ENCODE results near the gene TDRD1. TPM values are rescaled to one million over a fixed set of nuclear protein-coding genes. Genes with fewer than 3 reads are reported as not detected.

The TDRD1 gene
- total RNA-seq, 1 donor from 2014 or later: not detected

DNA sequence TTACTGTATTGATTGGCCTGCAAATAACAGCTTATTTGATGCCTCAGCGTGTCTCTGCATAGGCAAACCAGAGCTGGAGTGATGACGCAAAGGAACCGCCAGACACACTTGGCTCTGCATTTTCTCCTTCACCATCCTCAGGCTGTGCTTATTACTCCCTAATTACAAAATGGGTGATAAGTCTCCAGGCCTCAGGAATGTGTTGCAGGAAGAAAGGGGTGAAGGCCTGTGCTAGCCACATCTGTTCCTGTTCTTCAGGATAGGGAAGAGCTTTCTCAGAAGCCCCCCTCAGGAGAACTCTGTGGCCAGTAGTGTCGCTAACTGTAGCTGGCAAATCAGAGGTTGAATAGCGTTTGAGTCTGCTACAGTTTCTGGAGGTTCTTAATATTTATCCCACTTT is 5.1 kb downstream of the TDRD1 start:
- H3K27ac Mint-ChIP-seq: no peak overlapping the region
- H3K27me3 Mint-ChIP-seq (ENCODE audit: low read depth): no peaks in the 10 kb centered on the region
- no peak for DNase-seq (ENCODE audit: low spot score in 2 of 2, unreplicated experiment in 2 of 2)
- H3K36me3 Mint-ChIP-seq: no peaks in the 10 kb centered on the region
- no peaks in the 10 kb centered on the region for H3K9me3 Mint-ChIP-seq
- TF ChIP-seq, protein P1, sequence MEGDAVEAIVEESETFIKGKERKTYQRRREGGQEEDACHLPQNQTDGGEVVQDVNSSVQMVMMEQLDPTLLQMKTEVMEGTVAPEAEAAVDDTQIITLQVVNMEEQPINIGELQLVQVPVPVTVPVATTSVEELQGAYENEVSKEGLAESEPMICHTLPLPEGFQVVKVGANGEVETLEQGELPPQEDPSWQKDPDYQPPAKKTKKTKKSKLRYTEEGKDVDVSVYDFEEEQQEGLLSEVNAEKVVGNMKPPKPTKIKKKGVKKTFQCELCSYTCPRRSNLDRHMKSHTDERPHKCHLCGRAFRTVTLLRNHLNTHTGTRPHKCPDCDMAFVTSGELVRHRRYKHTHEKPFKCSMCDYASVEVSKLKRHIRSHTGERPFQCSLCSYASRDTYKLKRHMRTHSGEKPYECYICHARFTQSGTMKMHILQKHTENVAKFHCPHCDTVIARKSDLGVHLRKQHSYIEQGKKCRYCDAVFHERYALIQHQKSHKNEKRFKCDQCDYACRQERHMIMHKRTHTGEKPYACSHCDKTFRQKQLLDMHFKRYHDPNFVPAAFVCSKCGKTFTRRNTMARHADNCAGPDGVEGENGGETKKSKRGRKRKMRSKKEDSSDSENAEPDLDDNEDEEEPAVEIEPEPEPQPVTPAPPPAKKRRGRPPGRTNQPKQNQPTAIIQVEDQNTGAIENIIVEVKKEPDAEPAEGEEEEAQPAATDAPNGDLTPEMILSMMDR (IDR thresholded peaks at IDR 0.05; ENCODE audit: unreplicated experiment): no peak
- no peak overlapping the region for H3K4me3 Mint-ChIP-seq
- peaks cover 2% of the 10 kb centered on the region for H3K4me1 Mint-ChIP-seq

DNA sequence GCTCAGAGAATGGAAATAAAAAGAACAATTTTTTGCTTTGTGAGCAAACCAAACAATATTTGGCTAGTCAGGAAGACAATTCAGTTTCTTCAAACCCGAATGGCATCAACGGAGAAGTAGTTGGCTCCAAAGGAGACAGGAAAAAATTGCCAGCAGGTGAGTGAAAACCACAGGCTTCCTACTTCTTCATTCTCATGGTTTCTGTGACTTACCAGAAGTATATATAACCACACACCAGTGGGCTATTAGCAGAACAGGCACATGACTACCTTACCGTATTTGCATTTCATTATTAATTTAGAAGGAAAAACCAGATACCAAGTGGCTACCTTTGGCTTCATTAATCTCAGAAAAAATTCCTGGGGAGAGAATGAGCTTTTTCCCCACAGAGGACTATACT is 8.8 kb downstream of the TDRD1 start:
- no peak overlapping the region for H3K27ac Mint-ChIP-seq
- no peak overlapping the region for H3K4me3 Mint-ChIP-seq

DNA sequence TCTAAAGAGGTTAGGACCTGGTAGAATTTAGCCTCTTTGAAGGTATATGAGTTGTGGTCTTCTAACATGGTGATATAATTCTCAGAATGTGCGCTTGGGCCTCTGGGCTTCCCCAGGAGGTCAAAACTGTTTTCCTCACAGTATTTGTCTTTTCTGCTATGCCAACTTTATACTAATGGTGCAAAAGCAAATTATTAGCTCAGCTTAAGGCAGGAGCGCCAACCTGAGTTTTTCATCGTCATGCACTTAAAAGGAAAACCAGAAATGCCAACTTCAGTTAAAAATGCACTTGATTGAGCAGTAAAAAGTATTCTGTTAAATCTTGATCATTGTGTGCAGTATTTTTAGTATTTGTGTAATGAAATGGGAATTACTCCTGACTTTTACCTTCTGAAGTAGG is 9.7 kb downstream of the TDRD1 start:
- H3K4me3 Mint-ChIP-seq: no peak overlapping the region
- H3K9me3 Mint-ChIP-seq: no peaks in the 10 kb centered on the region
- TF ChIP-seq, protein P1 (IDR thresholded peaks at IDR 0.05; ENCODE audit: unreplicated experiment): no peak
- peaks cover 2% of the 10 kb centered on the region for H3K4me1 Mint-ChIP-seq
- H3K27me3 Mint-ChIP-seq (ENCODE audit: low read depth): peaks cover 2% of the 10 kb centered on the region
- DNase-seq (ENCODE audit: low spot score in 2 of 2, unreplicated experiment in 2 of 2): no peak
- no peak overlapping the region for H3K27ac Mint-ChIP-seq
- no peaks in the 10 kb centered on the region for H3K36me3 Mint-ChIP-seq

More for the DNA sequence above, 8.8 kb downstream of the TDRD1 start:
- Mint-ChIP-seq H3K27me3 (ENCODE audit: low read depth) (peaks cover 2% of the 10 kb centered on the region), H3K9me3 (no peaks in the 10 kb centered on the region), H3K4me1 (peaks cover 2% of the 10 kb centered on the region), H3K36me3 (no peaks in the 10 kb centered on the region)
- TF ChIP-seq, protein P1 (IDR thresholded peaks at IDR 0.05; ENCODE audit: unreplicated experiment): no peak
- DNase-seq (ENCODE audit: low spot score in 2 of 2, unreplicated experiment in 2 of 2): no peak

DNA sequence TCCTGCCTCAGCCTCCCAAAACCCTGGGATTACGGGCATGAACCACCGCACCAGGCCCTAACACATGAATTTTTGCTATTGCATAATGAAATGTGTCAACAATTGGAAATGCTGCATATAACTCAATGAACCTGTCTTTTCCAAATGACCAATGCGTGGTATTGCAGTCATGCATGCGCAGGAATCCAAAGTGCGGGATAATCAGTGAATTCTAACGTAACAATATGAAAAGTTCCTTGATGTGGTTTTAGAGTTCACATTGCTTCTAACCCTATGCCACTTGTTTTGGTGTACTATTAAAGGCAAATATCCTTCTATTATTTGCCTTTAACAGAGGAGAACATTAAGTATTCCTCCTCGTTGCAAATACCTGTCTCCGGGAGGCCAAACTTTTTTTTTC is 10.5 kb downstream of the TDRD1 start:
- Mint-ChIP-seq H3K4me3 (no peak overlapping the region), H3K4me1 (no peaks in the 10 kb centered on the region), H3K9me3 (no peaks in the 10 kb centered on the region), H3K27ac (no peak overlapping the region), H3K36me3 (no peaks in the 10 kb centered on the region), H3K27me3 (ENCODE audit: low read depth) (peaks cover 2% of the 10 kb centered on the region)
- TF ChIP-seq, protein P1 (IDR thresholded peaks at IDR 0.05; ENCODE audit: unreplicated experiment): no peak
- no peak for DNase-seq (ENCODE audit: low spot score in 2 of 2, unreplicated experiment in 2 of 2)

DNA sequence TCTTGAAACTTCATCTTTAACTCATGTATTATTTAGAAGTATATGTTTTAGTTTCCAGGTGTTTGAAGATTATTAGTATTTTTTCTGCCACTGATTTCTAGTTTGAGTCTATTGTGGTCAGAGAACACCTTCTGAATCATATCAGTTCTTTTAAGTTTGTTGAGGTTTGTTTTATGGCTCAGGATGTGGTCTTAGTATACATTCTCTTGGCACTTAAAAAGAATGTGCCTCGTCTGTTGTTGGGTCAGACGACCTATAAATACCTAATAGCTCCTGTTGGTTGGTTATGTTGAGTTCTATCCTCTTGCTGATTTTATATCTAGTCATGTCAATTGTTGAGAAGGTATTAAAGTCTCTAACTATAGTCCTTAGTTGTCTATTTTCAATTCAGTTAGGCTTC is 15.9 kb downstream of the TDRD1 start:
- peaks cover 2% of the 10 kb centered on the region for H3K27me3 Mint-ChIP-seq (ENCODE audit: low read depth)
- H3K27ac Mint-ChIP-seq: no peak overlapping the region
- TF ChIP-seq, protein P1 (IDR thresholded peaks at IDR 0.05; ENCODE audit: unreplicated experiment): no peak
- H3K36me3 Mint-ChIP-seq: no peaks in the 10 kb centered on the region
- H3K9me3 Mint-ChIP-seq: no peaks in the 10 kb centered on the region
- no peaks in the 10 kb centered on the region for H3K4me1 Mint-ChIP-seq
- H3K4me3 Mint-ChIP-seq: no peak overlapping the region
- no peak for DNase-seq (ENCODE audit: low spot score in 2 of 2, unreplicated experiment in 2 of 2)

DNA sequence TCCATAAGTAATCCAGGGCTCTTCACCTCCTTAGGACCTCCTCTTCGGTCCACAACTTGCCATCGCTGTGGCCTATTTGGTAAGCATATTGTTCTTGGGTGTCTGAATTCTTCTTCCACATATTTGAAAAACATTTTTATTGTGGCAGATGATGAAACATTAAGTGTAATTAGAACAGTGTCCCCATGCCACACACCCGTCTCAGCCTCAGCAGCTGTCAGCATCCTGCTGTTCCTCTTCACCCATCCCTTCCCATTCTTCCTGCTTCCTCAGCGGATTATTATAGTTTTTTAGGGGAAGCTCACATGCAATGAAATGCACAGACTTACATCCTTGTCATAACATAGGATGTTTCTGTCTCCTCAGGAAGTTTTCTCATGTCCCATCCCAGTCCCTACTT is 20.1 kb downstream of the TDRD1 start:
- Mint-ChIP-seq H3K27me3 (ENCODE audit: low read depth) (no peaks in the 10 kb centered on the region), H3K4me1 (peaks cover 3% of the 10 kb centered on the region), H3K9me3 (no peaks in the 10 kb centered on the region), H3K36me3 (no peaks in the 10 kb centered on the region), H3K4me3 (no peak overlapping the region), H3K27ac (no peak overlapping the region)
- TF ChIP-seq, protein P1 (IDR thresholded peaks at IDR 0.05; ENCODE audit: unreplicated experiment): no peak
- DNase-seq (ENCODE audit: low spot score in 2 of 2, unreplicated experiment in 2 of 2): no peak
